ENCODE measurements around the gene PTX3. TPM values are rescaled to one million over a fixed set of nuclear protein-coding genes. Genes with fewer than 3 reads are reported as not detected.

Gene PTX3
- polyA plus RNA-seq, 3 donors: 3.8 to 5.6 (median 4.7) TPM

DNA sequence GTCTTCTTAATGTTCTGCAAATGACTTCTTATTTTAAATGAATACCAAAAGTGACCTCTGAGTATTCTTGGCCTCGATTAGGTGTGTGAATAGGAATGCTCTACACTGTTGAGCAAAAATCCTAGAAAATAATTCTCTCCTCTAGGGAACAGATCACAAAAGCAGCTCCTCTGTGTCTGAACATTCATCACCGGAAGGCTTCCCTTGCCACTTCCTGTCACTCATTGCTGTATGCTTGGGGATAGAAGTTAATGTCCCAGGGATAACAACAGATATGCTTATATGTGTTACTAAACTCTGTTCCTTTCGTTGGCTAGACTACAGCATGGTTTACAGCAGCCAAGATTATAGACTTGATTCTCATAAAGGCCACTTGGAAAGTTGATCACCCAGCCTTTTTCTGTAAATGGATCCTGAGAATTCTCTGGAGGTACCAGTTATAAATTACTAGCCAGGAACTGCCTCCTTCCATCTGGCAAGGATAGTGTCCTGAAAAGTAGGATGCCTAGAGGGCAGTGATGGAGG lies 16.0 kb upstream of the PTX3 start:
- DNase-seq (ENCODE audit: low read depth in 3 of 3, low spot score in 2 of 3): no peak

DNA sequence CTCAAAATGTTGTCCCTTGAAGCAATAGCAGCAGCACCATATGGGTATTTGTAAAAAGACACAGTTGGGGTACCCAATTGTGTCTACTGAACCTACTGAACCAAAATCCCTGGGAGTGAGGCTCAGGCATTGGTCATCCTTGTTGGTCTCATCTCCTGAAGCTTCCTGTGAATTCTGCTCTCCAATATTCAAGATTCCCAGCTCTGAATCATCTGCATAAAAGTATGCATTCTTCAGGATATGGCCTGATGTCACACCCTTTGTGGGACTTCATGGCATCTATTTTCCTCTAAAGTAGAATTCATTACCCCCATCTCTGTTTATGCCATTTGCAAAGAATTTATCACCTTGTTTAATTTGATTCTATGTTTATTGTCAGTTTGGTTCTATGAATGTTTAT lies 13.3 kb upstream of the PTX3 start:
- DNase-seq (ENCODE audit: low read depth in 3 of 3, low spot score in 2 of 3): no peak

DNA sequence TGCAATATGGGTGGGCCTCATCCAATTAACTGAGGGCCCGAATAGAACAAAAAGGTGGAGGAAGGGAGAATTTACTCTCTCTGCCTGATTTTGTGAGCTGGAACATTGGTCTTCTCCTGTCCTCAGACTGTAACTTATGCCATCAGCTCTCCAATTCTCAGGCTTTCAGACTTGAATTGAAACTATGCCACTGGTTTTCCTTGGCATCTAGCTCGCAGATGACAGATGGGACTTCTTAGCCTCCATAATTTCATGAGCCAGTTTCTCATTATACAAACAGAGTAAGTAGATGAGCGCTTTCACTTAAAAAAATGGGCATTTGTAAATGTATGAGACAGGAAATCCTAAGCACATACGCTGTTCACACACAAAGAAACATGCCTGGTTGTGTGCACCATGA lies 8.7 kb upstream of the PTX3 start:
- no peak for DNase-seq (ENCODE audit: low read depth in 3 of 3, low spot score in 2 of 3)

DNA sequence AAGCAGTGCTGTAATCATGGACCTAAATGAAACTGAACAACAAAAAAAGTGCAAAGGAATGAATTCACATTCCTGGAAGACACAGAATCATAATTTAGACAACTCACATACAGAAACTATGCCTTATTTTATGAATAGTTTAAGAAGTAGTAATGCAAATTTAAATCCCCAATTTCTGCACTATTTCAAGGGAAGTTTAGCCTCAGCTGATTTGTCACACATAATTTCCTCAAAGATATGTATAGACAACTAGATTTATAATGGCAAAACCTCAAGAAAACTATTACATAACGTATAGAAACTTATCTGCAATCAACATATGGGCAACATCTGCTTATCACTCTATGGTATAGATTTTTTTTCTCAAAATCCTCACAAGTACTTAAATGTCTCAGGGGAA lies 7.8 kb upstream of the PTX3 start:
- no peak for DNase-seq (ENCODE audit: low read depth in 3 of 3, low spot score in 2 of 3)

GRCh38 chr3:157429708-157430107 lies 6.9 kb upstream of the PTX3 start:
- DNase-seq (ENCODE audit: low read depth in 3 of 3, low spot score in 2 of 3): no peak

- DNase-seq (ENCODE audit: low read depth in 3 of 3, low spot score in 2 of 3): no peak
These were observed 1.6 kb downstream of the PTX3 start for GRCh38 chr3:157438194-157438730.

DNA sequence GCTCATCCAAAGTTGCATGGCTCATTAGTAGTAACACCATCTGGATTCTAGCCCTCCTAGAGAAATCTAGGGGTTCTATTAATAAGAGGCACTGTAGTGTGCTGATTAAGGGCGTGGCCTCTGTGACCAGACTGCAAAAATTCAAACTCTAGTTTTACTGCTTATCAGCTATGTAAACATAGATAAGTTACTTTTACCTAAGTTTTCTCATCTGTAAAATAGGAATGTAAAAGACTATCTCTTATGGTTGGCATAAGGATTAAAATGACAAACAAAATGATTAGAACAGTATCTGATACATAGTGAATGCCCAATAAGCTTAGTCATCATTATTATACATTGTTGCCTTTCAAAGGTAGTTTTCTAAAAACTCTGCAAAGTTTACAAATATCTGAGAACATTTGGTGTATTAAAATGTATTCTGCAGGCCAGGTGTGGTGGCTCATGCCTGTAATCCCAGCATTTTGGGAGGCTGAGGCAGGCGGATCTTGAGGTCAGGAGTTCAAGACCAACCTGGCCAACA lies 4.5 kb downstream of the PTX3 start:
- DNase-seq (ENCODE audit: low read depth in 3 of 3, low spot score in 2 of 3): no peak

GRCh38 chr3:157442729-157443128 lies 6.1 kb downstream of the PTX3 start:
- no peak for DNase-seq (ENCODE audit: low read depth in 3 of 3, low spot score in 2 of 3)

DNA sequence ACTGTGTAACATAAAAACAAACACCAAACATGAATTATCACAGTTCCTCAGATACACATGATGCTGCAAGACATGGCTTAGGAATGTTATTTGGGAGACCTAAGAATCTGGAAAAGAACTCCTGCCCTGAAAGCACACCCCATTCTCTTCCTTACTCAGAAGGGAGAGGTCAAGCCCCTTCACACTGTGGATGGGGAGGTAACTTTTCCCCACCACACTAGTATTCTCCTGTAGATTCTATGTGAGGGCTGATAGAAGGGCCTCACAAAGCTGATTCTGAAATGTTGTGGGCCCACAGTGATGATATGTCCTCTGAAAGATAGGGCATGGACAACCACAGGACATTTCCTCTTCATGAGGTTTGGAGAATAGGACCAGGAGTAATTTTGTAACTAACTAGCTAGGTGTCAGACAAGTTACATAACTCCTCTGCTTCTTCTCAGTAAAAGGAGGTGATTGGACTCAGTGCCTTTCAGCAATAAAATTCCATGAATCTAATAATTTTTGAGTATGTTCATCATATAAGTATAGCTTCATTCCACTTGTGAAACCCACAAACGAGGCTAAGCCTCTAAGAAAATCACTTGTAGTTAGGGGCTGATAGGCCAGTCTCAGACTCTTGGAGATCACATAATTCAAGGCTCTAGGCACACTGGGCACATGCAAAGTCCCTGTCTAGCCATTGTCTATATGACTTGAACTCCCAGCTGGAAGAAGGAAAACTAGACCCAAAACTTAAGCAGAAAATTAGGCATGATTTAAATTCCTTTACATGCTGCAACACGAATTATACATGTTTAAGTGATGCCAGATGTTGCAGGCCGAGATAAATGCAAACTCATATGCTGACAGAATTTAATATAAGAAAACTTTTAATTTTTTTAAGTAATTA lies 7.5 kb downstream of the PTX3 start:
- DNase-seq (ENCODE audit: low read depth in 3 of 3, low spot score in 2 of 3): no peak

DNA sequence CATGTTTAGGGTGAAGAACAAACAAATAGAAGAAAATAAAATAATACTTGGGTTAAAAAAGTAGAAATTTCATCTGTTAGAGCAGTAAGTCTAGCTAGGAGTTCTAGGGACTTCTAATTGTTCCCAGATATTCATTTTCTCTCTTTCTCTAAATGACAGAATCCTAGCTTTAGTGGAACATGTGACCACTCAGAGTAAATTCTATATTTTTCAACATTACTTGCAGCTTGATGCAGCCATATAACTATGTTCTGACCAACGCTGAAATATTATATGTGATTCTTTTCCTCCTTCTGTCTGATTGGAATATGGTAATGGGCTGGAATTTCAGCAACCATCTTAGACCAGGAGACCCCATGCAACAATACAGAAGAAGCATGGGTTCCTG lies 8.1 kb downstream of the PTX3 start:
- DNase-seq (ENCODE audit: low read depth in 3 of 3, low spot score in 2 of 3): no peak

- DNase-seq (ENCODE audit: low read depth in 3 of 3, low spot score in 2 of 3): no peak
These were observed 9.2 kb downstream of the PTX3 start for GRCh38 chr3:157445857-157446256.

DNA sequence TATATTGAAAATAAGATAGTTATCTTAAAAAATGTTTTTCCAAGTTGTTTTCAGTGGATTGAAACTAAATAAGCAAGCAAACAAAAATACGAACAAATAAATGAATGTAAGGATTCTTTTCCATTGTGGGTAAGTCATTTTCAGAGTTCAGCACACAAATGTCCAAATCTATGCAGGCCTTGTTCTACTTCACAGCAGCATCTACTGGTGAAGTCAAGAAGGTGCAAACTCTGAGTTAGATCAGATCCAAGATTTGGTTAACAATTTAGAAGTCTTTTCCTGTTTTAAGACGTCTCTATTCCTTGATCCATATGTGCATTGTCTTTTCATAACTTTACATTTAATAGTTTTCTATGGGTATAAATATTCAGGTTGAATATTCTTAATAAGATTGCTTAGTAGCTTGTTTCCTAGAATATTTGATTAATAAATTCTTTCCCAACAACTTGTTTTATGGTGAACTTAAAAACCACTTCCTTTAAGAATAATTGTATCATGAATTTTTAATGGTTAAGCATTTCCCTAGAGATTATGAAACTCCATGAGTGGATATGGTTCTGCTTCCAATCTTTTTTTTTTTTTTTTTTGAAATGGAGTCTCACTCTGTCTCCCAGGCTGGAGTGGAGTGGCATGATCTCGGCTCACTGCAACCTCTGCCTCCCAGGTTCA lies 10.5 kb downstream of the PTX3 start:
- no peak for DNase-seq (ENCODE audit: low read depth in 3 of 3, low spot score in 2 of 3)

- no peak for DNase-seq (ENCODE audit: low read depth in 3 of 3, low spot score in 2 of 3)
These were observed 15.4 kb downstream of the PTX3 start for GRCh38 chr3:157452097-157452496.

DNA sequence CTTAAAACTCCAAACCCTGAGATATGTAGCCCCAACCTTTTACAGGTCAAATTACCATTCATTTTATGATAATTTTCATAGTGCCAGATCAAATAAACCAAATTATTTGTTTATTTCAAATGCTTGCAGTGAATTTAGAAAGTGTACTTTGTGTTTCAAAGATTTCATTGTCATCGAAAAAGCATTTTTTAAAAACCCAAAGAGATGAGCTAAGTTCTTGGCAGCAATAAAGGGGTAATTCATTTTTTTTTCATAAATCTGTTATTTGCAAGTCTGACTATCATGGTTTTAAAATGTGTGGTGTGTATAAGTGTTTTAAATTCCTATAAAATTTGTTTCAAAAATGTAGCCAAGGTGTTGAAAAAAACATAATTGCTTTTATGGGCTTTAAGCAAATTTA lies 17.2 kb downstream of the PTX3 start:
- DNase-seq (ENCODE audit: low read depth in 3 of 3, low spot score in 2 of 3): no peak

GRCh38 chr3:157459706-157460105 lies 23.1 kb downstream of the PTX3 start:
- no peak for DNase-seq (ENCODE audit: low read depth in 3 of 3, low spot score in 2 of 3)

DNA sequence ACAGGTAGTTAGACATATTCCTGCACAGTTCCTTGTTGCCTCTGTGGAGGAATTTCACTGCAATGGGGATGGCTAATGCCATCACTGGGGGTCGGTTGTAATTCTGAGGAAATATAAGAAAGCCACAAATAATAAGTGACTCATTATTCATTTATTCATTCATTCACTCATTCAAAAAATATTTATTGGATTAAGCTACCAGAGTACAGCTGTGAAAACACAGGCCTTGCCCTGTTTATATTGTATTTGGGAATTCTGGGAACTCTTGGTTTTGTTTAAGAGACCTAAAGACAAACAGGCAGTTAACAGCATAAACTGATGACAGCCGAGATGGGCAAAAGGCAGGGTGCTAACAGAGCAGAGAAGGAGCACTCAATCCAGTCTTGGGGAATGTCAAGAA lies 23.6 kb downstream of the PTX3 start:
- no peak for DNase-seq (ENCODE audit: low read depth in 3 of 3, low spot score in 2 of 3)

DNA sequence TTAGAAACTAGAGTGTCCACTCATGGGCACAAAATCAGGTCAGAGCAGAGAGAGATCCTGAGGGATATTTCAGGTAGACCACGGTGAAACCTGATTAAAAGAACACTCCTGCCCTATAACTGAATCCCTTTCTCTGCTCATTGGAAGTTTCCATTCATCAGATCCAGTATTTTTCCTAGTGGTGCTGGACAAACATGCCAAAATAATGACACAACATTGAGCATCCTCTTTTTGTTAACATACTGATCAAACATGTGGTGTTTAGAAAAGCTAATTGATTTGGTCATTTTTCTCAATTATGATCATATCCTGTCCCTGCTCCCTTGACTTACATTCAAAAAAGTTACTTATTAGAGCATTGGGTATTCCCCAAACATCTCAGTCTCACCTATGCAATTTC lies 27.2 kb downstream of the PTX3 start:
- no peak for DNase-seq (ENCODE audit: low read depth in 3 of 3, low spot score in 2 of 3)

DNA sequence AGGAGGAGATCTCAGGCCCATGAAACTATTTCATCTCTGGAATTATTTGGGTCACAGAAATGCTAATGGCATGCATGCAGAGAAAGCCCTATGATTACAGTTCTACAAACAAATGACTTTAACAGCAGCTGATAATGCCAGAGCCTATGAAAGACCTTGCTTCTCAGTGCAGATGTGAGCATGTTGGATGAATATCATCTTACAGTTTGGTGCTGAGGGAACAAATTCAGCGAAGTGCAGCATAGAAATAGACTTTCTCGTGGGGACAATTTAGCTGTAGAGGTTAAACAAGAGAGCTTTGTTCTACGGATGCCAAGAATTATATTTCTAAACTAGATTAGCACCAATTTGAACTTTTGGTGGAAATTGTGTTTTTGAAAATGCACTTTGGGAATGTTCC lies 27.7 kb downstream of the PTX3 start:
- no peak for DNase-seq (ENCODE audit: low read depth in 3 of 3, low spot score in 2 of 3)

DNA sequence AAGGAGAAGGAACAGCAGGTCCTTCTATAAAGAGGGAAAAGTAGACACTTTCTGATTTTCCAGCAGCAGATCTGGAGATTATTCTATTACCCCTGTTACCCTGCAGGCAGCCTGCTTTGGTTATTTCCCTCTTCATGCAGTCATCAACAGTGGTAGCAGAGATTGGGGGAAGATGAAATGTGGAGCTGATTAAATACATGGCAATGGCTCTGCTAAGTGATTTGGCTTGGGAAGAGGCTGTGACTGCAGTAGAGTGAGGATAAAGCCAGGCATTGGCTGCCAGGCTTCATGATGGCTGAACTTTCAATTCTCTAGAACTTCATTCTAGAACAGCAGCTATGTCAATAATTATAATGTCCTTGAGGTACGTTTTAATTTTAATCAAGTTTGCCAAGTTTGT lies 29.1 kb downstream of the PTX3 start:
- DNase-seq (ENCODE audit: low read depth in 3 of 3, low spot score in 2 of 3): no peak

GRCh38 chr3:157467200-157467599 lies 30.6 kb downstream of the PTX3 start:
- no peak for DNase-seq (ENCODE audit: low read depth in 3 of 3, low spot score in 2 of 3)

- no peak for DNase-seq (ENCODE audit: low read depth in 3 of 3, low spot score in 2 of 3)
These were observed 33.1 kb downstream of the PTX3 start for GRCh38 chr3:157469561-157470294.

Measured in right renal cortex interstitium (tissue), 3 donors.